ENCODE results near the gene EEF1AKMT1.

EEF1AKMT1 gene
- 0.62 to 3.3 reads per million in 2 donors for total RNA-seq

GRCh38 chr13:20773194-20774080 lies at the start of gene EEF1AKMT1:
EEF1AKMT1 (minus strand) TSS chr13:20773961; CDS start chr13:20757598, 16,363 bp downstream.
- peak; percentile 84 to 96 (median 90) for DNase-seq

- DNase-seq, result no peak
Measured at GRCh38 chr13:20823071-20823470, 49.3 kb upstream of the EEF1AKMT1 start.

- DNase-seq, result no peak
Measured at GRCh38 chr13:20822406-20822805, 48.6 kb upstream of the EEF1AKMT1 start.

- DNase-seq, result no peak
Measured at GRCh38 chr13:20819715-20820114, 46.0 kb upstream of the EEF1AKMT1 start.

GRCh38 chr13:20815464-20815863 lies 41.7 kb upstream of the EEF1AKMT1 start:
- DNase-seq, result no peak

- DNase-seq, result no peak
Measured at GRCh38 chr13:20814224-20814910, 40.6 kb upstream of the EEF1AKMT1 start.

- no peak for DNase-seq
Measured at GRCh38 chr13:20812890-20813289, 39.1 kb upstream of the EEF1AKMT1 start.

GRCh38 chr13:20810808-20811207 lies 37.0 kb upstream of the EEF1AKMT1 start:
- no peak for DNase-seq

- DNase-seq, result no peak
Measured at GRCh38 chr13:20808874-20809273, 35.1 kb upstream of the EEF1AKMT1 start.

- no peak for DNase-seq
Measured at GRCh38 chr13:20803180-20803965, 29.6 kb upstream of the EEF1AKMT1 start.

- DNase-seq, result no peak
Measured at GRCh38 chr13:20801707-20802106, 27.9 kb upstream of the EEF1AKMT1 start.

- no peak for DNase-seq
Measured at GRCh38 chr13:20799726-20800416, 26.1 kb upstream of the EEF1AKMT1 start.

- no peak for DNase-seq
Measured at GRCh38 chr13:20798027-20798426, 24.3 kb upstream of the EEF1AKMT1 start.

- no peak for DNase-seq
Measured at GRCh38 chr13:20796791-20797508, 23.2 kb upstream of the EEF1AKMT1 start.

GRCh38 chr13:20789665-20790064 lies 15.9 kb upstream of the EEF1AKMT1 start:
- DNase-seq, result no peak

GRCh38 chr13:20788312-20788711 lies 14.6 kb upstream of the EEF1AKMT1 start:
- DNase-seq, result no peak

- DNase-seq, result no peak
Measured at GRCh38 chr13:20787180-20787579, 13.4 kb upstream of the EEF1AKMT1 start.

GRCh38 chr13:20782116-20782708 lies 8.5 kb upstream of the EEF1AKMT1 start:
- DNase-seq, result peak in 1 of 5 experiments; percentile 10

- no peak for DNase-seq
Measured at GRCh38 chr13:20780317-20780716, 6.6 kb upstream of the EEF1AKMT1 start.

GRCh38 chr13:20779405-20779804 lies 5.6 kb upstream of the EEF1AKMT1 start:
- no peak for DNase-seq

GRCh38 chr13:20778311-20778710 lies 4.5 kb upstream of the EEF1AKMT1 start:
- DNase-seq, result no peak

All from T-helper 2 cell (primary cell).